NT2/D1 (cell line): Measurements from ENCODE around the gene PADI6.

Source experiments
- DNase-seq: peaks from one replicate; pipeline ENCODE4 v3.0.0-alpha.2; 2011; ENCODE audit warnings: low read depth, low spot score
- H3K27me3 ChIP-seq: 2 replicates; pipeline ENCODE4 v1.6.0; 2011; ENCODE audit warnings: mild to moderate bottlenecking; ENCODE audit not compliant: insufficient read length, insufficient read depth
- H3K36me3 ChIP-seq: 2 replicates; pipeline ENCODE4 v1.6.1; 2011; ENCODE audit warnings: mild to moderate bottlenecking, low read length, mixed read lengths; ENCODE audit not compliant: insufficient read depth, insufficient read length
- H3K4me1 ChIP-seq: 2 replicates; pipeline ENCODE4 v1.5.1; 2011; ENCODE audit not compliant: insufficient read depth, insufficient read length
- H3K4me3 ChIP-seq: 2 replicates; pipeline ENCODE4 v1.5.1; 2011; ENCODE audit warnings: low read depth; ENCODE audit not compliant: insufficient read length
- H3K9ac ChIP-seq: 2 replicates; pipeline ENCODE4 v1.6.0; 2011; ENCODE audit warnings: low read depth; ENCODE audit not compliant: insufficient read length
- H3K9me3 ChIP-seq: 2 replicates; pipeline ENCODE4 v1.5.1; 2011; ENCODE audit warnings: mild to moderate bottlenecking, low read length; ENCODE audit not compliant: insufficient read depth
- SUZ12 ChIP-seq: IDR thresholded peaks from 2 replicates; pipeline ENCODE4 v1.6.1; 2011; ENCODE audit not compliant: insufficient read length, insufficient read depth; ENCODE audit errors: extremely low read depth
- YY1 ChIP-seq: IDR thresholded peaks from 2 replicates; pipeline ENCODE4 v1.6.1; 2011; ENCODE audit not compliant: insufficient read length, insufficient read depth
- ZNF274 ChIP-seq: IDR thresholded peaks from 2 replicates; pipeline ENCODE4 v1.6.1; 2011; ENCODE audit warnings: mild to moderate bottlenecking, low read depth, low read length

Gene PADI6

DNA sequence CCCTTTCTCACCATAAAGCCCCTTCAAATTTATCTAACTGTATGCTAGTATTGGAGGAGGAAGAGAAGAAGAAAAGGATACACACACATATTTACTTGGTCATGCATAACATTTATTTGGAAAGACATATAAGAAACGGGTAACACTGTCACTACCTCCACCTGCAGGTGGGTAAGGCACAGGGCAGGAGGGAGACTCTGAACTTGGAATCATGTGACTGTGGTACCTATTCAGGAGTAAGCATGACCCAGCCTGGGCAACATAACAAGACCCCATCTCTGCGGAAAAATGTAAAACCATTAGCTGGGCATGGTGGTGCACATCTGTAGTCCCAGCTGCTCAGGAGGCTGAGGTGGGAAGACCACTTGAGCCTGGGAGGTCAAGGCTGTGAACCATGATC lies 1.4 kb upstream of the PADI6 start:
- Histone ChIP-seq H3K27me3 (no peaks in the 10 kb centered on the region), H3K4me1 (peaks cover 5% of the 10 kb centered on the region), H3K9ac (no peak overlapping the region), H3K4me3 (no peak overlapping the region), H3K36me3 (no peaks in the 10 kb centered on the region), H3K9me3 (no peaks in the 10 kb centered on the region)
- DNase-seq, result no peak
- no peak for TF ChIP-seq ZNF274
- no peak for TF ChIP-seq YY1
- TF ChIP-seq SUZ12, result no peak

DNA sequence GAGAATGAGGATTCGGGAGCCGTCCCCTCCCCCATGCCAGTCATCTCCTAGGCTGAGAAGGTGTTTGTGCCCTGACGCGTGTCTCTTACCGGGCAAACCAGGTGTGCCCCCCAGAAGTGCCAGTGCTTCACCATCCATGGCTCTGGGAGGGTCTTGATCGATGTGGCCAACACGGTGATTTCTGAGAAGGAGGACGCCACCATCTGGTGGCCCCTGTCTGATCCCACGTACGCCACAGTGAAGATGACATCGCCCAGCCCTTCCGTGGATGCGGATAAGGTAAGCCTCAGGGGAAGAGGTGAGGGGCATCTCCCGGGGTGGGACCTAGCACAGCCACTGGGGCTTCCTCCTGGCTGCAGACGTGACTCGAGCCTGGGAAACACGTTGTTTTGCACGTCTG lies 959 bp downstream of the PADI6 start:
- Histone ChIP-seq H3K9ac (no peak overlapping the region), H3K4me1 (peaks cover 2% of the 10 kb centered on the region), H3K4me3 (no peak overlapping the region), H3K27me3 (no peaks in the 10 kb centered on the region), H3K9me3 (no peaks in the 10 kb centered on the region), H3K36me3 (no peaks in the 10 kb centered on the region)
- no peak for TF ChIP-seq SUZ12
- no peak for TF ChIP-seq YY1
- no peak for TF ChIP-seq ZNF274
- no peak for DNase-seq

DNA sequence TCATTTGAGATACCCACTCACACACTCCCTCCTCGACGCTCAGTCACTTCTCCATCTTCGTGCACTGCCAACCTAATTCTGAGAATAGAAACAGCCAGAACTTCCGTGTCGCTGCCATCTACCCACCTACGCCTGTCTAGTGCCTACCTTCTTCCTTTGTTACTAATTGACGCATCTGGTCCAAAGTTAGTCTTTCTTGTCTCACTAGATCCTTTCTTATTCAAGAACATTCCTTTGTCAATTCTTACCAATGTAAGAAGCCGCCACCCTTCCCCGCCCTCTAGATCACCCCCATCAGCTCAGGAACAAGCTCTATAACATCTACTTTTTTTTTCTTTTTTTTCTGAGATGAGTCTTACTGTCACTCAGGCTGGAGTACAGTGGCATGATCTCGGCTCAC lies 3.7 kb downstream of the PADI6 start:
- no peak overlapping the region for H3K4me3 ChIP-seq
- H3K27me3 ChIP-seq, result no peaks in the 10 kb centered on the region
- TF ChIP-seq ZNF274, result no peak
- TF ChIP-seq YY1, result no peak
- no peak for TF ChIP-seq SUZ12
- peaks cover 3% of the 10 kb centered on the region for H3K4me1 ChIP-seq
- no peaks in the 10 kb centered on the region for H3K9me3 ChIP-seq
- H3K9ac ChIP-seq, result no peak overlapping the region
- DNase-seq, result no peak
- H3K36me3 ChIP-seq, result no peaks in the 10 kb centered on the region

DNA sequence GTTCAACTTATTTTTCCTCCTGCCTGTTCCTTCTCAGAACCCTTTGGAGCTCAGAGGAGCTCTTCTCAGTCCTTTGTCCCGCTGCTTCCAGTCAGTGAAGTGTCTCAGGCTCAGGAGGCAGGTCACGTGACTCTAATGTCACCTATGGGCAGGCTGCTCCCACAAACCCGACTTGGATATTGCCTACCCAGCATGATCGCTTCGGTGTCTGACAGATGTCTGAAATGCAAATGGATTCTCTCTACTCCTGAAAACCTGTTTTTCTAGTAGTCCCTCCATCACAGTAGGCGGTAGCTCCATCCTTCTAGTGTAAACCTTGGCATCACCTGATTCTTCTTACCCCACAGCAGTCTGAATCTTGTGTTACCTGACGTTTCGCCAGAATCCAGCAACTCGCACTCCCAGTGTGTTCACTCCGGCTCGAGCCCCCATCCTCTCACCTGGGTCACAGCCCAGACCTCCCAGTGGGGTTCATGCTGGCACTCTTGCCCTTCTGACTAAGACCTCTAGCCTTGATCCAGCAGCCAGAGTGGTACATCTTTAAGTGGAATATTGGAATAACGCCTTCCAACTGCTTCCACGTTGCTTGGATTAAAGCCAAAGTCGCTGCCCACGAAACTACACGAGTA lies 5.4 kb downstream of the PADI6 start:
- H3K9me3 ChIP-seq, result no peaks in the 10 kb centered on the region
- peaks cover 7% of the 10 kb centered on the region for H3K27me3 ChIP-seq
- no peak overlapping the region for H3K4me3 ChIP-seq
- TF ChIP-seq YY1, result no peak
- no peak for TF ChIP-seq ZNF274
- TF ChIP-seq SUZ12, result no peak
- H3K9ac ChIP-seq, result no peak overlapping the region
- peaks cover 3% of the 10 kb centered on the region for H3K4me1 ChIP-seq
- DNase-seq, result no peak
- no peaks in the 10 kb centered on the region for H3K36me3 ChIP-seq

DNA sequence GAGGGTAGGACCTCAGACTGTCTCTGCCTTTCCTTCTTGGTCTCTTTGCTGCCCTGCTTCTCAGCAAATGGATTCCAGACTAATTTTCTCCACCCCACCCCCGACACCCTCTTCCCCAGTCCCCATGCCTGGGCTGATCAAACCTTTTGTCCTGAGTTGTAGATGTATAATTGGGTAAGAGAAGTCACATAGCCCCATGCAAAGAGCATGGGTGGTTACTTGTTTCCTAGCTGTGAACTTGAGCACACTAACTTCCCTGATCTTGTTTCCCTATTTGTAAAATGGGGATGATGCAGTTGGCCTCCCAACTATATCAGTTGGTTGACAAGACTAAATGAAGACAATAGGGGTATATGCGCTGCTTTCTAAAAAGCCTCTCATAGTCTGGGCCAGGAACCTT lies 9.2 kb downstream of the PADI6 start:
- H3K9ac ChIP-seq, result no peak overlapping the region
- H3K4me3 ChIP-seq, result no peak overlapping the region
- peaks cover 3% of the 10 kb centered on the region for H3K4me1 ChIP-seq
- no peak for TF ChIP-seq ZNF274
- no peak for TF ChIP-seq YY1
- no peak for TF ChIP-seq SUZ12
- H3K27me3 ChIP-seq, result peaks cover 8% of the 10 kb centered on the region
- no peak for DNase-seq
- H3K36me3 ChIP-seq, result no peaks in the 10 kb centered on the region
- no peaks in the 10 kb centered on the region for H3K9me3 ChIP-seq

DNA sequence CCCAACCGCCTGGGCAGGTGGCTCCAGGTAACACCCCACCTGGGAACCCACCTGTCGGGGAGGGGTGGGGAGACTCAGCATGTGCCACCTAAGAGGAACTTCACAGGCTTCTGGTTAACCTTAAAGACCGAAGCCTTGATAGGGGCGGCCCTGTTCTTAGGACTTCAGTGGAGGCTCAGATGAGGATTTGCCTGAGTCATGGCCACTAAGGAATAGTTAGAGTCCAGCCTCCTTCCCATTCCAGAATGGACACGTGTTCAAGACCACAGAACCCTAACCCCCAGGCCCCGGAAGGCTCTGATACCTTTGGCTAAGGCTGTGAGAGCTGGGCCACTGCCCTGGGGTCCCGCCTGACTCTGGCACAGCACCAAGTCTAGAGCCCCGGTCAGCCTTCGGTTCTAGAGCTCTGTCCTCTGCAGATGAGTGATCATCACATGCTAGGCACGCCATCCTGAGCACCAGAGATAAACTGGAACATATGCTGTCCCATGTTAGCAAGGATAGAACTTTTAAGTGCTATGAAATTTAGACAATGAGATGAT lies 20.3 kb downstream of the PADI6 start:
- no peak for DNase-seq

DNA sequence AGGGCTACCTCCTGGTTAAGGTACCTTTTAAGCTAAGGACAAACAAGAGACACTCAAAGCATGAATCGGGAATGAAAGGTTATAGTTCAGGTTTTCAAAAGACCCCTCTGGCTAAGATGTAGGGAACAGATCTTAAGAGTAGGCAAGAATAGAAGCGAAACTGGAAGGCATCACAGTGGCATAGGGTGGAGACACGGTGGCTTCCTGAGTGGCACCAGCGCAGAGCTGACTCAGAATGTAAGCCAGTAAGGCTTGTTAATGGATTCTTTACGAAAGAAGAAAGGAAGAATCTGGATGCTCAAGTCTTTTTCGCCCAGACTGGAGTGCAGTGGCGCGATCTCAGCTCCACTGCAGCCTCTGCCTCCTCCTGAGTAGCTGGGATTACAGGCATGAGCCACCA lies 21.2 kb downstream of the PADI6 start:
- no peaks in the 10 kb centered on the region for H3K27me3 ChIP-seq
- TF ChIP-seq SUZ12 (no peak), ZNF274 (no peak), YY1 (no peak)
- no peaks in the 10 kb centered on the region for H3K4me1 ChIP-seq
- no peaks in the 10 kb centered on the region for H3K9me3 ChIP-seq
- H3K36me3 ChIP-seq, result no peaks in the 10 kb centered on the region
- no peak for DNase-seq
- no peak overlapping the region for H3K9ac ChIP-seq
- H3K4me3 ChIP-seq, result no peak overlapping the region

More for the DNA sequence above, 20.3 kb downstream of the PADI6 start:
- Histone ChIP-seq H3K4me3 (no peak overlapping the region), H3K27me3 (no peaks in the 10 kb centered on the region), H3K36me3 (no peaks in the 10 kb centered on the region), H3K4me1 (no peaks in the 10 kb centered on the region), H3K9ac (no peak overlapping the region), H3K9me3 (no peaks in the 10 kb centered on the region)
- TF ChIP-seq YY1 (no peak), SUZ12 (no peak), ZNF274 (no peak)

DNA sequence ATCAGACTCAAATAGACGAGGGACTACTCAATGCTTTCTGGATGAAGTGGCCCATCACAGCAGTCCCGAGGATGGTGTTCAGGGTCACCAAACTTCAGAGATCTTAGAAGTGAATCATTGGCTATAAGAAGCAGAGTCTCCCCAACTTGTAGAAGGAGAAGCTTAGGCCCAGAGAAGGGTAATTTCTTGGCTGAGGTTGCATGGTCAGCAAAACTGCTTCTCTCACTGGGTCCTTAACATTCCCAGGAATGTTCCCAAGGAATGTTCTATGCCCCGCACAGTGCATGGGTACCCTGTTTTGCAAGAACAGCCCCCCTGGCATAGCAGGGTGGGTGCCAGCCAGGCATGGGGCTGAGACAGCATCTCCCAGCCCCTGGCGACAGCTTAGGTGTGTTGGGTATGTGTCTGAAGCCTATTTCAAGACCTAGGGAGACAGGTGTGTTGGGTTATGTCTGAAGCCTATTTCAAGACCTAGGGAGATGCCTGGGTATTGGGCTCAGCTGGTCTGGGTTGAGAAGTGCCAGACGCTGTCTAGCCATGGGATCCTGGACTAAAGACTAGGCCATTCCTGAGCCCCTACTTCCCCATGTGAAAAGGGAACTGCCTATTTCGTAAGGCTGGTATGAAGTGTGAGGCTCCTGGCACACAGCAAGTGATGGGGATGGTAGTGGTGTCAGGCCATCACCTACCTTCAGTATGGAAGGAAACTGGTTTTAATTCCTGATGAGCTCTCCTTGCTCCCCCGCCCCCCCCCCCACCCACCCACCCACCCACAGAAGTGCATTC lies 26.1 kb downstream of the PADI6 start:
- no peak for TF ChIP-seq SUZ12
- TF ChIP-seq ZNF274, result no peak
- TF ChIP-seq YY1, result no peak
- no peak for DNase-seq
- H3K4me3 ChIP-seq, result no peak overlapping the region
- no peaks in the 10 kb centered on the region for H3K36me3 ChIP-seq
- H3K9ac ChIP-seq, result no peak overlapping the region
- peaks cover 4% of the 10 kb centered on the region for H3K4me1 ChIP-seq
- H3K9me3 ChIP-seq, result no peaks in the 10 kb centered on the region
- H3K27me3 ChIP-seq, result no peaks in the 10 kb centered on the region
